Ectodermal cell (in vitro differentiated cells): Measurements from ENCODE around the gene EIF3A.

ENCODE experiments used
- H3K27ac ChIP-seq: 2 replicates; pipeline ENCODE4 v1.7.0; 2013; ENCODE audit warnings: mild to moderate bottlenecking, low read depth, low read length; ENCODE audit not compliant: insufficient read depth, poor library complexity, severe bottlenecking
- H3K27me3 ChIP-seq: 2 replicates; pipeline ENCODE4 v1.7.0; 2013; ENCODE audit warnings: mild to moderate bottlenecking, low read length; ENCODE audit not compliant: insufficient read depth, control insufficient read depth, poor library complexity, severe bottlenecking
- H3K36me3 ChIP-seq: one replicate; pipeline ENCODE4 v1.7.0; 2013; ENCODE audit warnings: low read length; ENCODE audit not compliant: control insufficient read depth, insufficient read depth
- H3K4me1 ChIP-seq: one replicate; pipeline ENCODE4 v1.7.0; 2013; ENCODE audit warnings: low read length; ENCODE audit not compliant: control insufficient read depth, insufficient read depth
- H3K4me3 ChIP-seq: 2 replicates; pipeline ENCODE4 v1.7.0; 2013; ENCODE audit warnings: low read depth, low read length, control low read depth; ENCODE audit not compliant: insufficient read depth
- H3K9me3 ChIP-seq: 2 replicates; pipeline ENCODE4 v1.7.0; 2013; ENCODE audit warnings: mild to moderate bottlenecking, low read length, moderate library complexity; ENCODE audit not compliant: control insufficient read depth
- WGBS, 2 experiments: methylation state at CpG; one replicate each; pipeline ENCODE4 v1.1.7; 2013; ENCODE audit warnings: missing lambda C conversion rate in 2 of 2; 5-methylcytosine and 5-hydroxymethylcytosine counted together

The EIF3A gene

DNA sequence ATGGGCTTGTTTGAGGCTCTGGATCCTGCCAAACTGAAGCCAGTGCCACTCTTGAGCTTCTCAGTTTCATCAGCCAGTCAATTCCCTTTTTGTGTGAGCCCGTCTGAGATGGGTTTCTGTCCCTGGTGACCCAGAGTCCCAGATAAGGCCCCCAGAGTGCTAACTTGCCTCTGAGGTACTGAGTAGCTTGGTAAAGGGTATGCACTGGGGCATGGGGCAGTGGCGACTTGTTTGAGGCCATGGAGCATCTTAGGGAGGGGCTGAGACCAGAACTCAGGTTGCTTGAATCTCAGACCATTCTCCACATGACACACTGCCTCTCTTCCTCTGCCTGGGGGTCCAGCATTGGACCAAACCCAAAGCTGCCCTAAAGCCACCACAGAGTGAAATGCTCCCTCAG, 86.3 kb downstream of the EIF3A start:
- H3K27me3 ChIP-seq = no peaks in the 10 kb centered on the region
- H3K4me1 ChIP-seq = no peaks in the 10 kb centered on the region
- H3K27ac ChIP-seq = no peak overlapping the region
- WGBS, 2 experiments = 78 to 91% methylated on average over 2 of the region's 2 CpGs
- no peaks in the 10 kb centered on the region for H3K9me3 ChIP-seq
- no peaks in the 10 kb centered on the region for H3K36me3 ChIP-seq
- H3K4me3 ChIP-seq = no peak overlapping the region

DNA sequence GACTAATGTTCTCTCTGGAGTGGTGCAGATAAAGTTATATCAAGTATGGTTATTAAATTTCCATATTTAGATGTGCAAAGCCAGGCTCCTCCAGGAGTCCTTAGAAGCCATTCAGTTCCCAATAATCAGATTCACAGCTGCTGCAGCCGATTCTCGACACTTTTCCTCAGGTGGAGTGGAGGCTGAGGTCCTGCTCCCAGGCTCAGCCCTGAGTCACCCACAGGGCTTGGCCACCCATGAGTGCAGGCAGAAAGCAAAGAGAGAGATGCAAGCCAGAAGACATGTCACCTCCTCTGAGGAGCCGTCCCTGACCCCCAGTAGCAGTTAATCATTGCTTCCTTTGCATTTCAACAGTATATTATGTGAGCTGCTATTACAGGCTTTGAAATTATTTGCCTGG, 87.4 kb downstream of the EIF3A start:
- 93 to 94% methylated on average over 3 of the region's 3 CpGs for WGBS, 2 experiments

DNA sequence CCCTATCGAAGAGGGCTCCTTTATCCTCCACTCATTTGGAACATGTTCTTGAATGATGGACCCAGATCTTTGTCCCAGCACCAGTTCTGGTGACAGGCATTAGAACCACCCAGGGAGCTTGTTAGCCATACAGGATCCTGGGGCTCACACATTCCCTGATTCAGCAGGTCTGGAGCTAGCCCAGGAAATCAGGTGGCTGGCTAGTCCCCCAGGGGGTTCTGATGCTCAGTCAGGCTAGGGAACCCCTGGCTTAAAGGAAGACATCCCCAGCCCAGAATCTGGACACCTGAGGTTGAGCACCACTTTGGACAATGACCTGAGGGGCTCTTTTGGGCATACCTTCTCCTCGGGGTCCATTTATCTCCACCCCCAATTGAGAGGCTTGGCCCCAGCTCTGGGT, 88.1 kb downstream of the EIF3A start:
- Histone ChIP-seq H3K27ac (no peak overlapping the region), H3K36me3 (no peaks in the 10 kb centered on the region), H3K4me1 (no peaks in the 10 kb centered on the region), H3K9me3 (no peaks in the 10 kb centered on the region), H3K4me3 (no peak overlapping the region), H3K27me3 (no peaks in the 10 kb centered on the region)
- WGBS, 2 experiments = 91 to 93% methylated on average over 2 of the region's 2 CpGs

More for the DNA sequence above, 87.4 kb downstream of the EIF3A start:
- Histone ChIP-seq H3K27me3 (no peaks in the 10 kb centered on the region), H3K27ac (no peak overlapping the region), H3K4me3 (no peak overlapping the region), H3K4me1 (no peaks in the 10 kb centered on the region), H3K36me3 (no peaks in the 10 kb centered on the region), H3K9me3 (no peaks in the 10 kb centered on the region)

DNA sequence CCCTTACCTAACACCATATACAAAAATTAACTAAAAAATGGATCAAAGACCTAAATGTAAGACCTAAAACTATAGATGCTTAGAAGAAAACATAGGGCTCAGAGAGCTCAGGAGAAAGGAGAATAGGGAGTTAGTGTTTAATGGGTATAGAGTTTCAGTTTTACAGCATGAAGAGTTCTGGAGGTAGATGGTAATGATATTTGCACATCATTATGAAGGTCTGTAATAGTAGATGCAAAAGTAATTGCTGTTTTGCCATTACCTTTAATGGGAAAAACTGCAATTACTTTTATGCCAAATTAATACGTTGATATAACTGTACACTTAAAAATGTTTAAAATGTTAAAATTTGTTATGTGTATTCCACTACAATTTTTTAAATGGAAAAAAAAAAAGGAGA, 90.3 kb downstream of the EIF3A start:
- Histone ChIP-seq H3K4me1 (no peaks in the 10 kb centered on the region), H3K27me3 (no peaks in the 10 kb centered on the region), H3K36me3 (no peaks in the 10 kb centered on the region), H3K4me3 (no peak overlapping the region), H3K27ac (no peak overlapping the region), H3K9me3 (no peaks in the 10 kb centered on the region)
- no CpG with 5 or more reads among the region's 1 CpG for WGBS, 2 experiments

DNA sequence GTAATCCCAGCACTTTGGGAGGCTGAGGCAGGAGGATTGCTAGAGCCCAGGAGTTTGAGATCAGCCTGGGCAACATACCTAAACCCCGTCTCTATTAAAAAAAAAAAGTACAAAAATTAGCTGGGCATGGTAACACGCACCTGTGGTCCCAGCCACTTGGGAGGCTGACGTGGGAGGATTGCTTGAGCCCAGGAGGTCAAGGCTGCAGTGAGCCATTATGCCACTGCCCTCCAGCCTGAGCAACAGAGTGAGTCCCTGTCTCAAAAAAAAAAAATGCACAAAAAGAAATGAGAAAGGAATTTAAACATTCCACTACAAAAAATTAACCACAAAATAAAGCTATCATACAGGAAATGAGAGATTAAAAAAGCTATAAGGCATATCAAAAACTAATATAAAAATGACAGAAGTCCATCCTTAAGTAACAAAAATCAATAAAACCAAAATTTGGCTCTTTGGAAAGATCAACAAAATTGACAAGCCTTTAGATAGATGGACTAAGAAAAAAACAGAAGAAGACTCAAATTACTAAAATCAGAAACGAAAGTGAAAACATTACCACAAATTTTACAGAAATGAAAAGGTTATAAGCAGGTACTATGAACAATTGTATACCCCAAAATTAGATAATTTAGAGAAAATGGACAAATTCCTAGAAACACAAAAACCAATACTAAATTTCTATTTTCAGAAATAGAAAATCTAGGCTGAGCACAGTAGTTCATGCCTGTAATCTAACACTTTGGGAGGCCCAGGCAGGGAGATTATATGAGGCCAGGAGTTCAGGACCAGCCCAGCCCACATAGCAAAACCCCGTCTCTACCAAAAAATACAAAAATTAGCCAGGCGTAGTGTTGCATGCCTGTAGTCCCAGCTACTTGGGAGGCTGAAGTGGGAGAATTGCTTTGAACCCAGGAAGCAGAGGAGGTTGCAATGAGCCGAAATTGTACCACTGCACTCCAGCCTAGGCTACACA, 93.5 kb downstream of the EIF3A start:
- H3K27me3 ChIP-seq = no peaks in the 10 kb centered on the region
- no peaks in the 10 kb centered on the region for H3K36me3 ChIP-seq
- no peaks in the 10 kb centered on the region for H3K9me3 ChIP-seq
- peaks cover under 1% of the 10 kb centered on the region for H3K4me1 ChIP-seq
- 79 to 85% methylated on average over 6 to 7 of the region's 7 CpGs for WGBS, 2 experiments
- no peak overlapping the region for H3K4me3 ChIP-seq
- no peak overlapping the region for H3K27ac ChIP-seq

DNA sequence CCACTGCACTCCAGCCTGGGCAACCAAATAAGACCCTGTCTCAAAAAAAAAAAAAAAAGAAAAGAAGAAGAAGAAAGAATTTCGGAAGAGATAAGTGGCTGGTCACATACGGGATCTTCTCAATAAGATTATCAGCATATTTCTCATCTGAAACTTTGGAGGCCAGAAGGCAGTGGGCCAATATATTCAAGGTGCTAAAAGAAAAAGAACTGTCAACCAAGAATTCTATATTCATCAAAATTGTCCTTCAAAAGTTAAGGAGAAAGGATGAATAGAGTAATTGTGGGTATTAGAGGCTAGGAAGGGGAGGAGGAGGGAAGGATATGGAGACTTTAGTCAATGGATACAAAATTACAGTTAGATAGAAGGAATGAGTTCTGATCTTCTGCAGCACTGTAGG, 95.0 kb downstream of the EIF3A start:
- Histone ChIP-seq H3K27ac (no peak overlapping the region), H3K4me1 (peaks cover 4% of the 10 kb centered on the region), H3K4me3 (no peak overlapping the region), H3K9me3 (no peaks in the 10 kb centered on the region), H3K27me3 (no peaks in the 10 kb centered on the region), H3K36me3 (no peaks in the 10 kb centered on the region)
- WGBS, 2 experiments = 75 to 100% methylated on average over 1 of the region's 2 CpGs
